GM12874 (cell line): ENCODE data around the gene CDK5RAP2.

Source experiments
- TF ChIP-seq, protein P1 (sequence below): IDR thresholded peaks from 2 replicates; pipeline ENCODE4 v1.5.1; 2011; ENCODE audit warnings: low read depth, mild to moderate bottlenecking, control low read depth, low read length, moderate library complexity; ENCODE audit not compliant: insufficient read depth

The CDK5RAP2 gene

DNA sequence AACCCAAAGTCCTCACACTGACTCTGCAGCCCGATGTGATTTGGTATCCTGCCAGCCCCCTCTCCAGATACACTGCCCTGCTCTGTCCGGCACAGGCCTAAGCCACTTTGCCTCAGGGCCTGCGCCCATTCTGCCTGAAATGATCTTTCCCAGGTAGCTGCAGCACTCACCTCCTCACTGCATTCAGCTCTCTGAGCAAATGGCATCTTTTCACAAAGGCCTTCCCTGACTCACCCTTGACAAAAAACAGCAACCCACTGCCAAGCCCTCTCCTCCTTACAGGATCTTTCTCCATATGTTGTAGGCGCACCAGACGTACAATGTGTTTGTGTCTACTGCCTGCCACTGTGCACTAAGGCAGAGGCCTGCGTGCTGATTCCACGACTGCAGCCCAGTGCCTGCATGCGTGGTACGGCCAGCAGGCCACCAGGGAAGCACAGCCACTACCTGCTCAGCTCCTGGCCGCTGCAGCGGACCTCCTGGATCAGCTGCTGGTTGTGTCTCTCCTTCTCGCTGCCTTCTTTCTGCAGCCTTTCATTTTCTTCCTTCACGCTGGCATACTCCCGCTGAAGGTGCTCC lies 171.2 kb downstream of the CDK5RAP2 start:
- TF ChIP-seq, protein P1, sequence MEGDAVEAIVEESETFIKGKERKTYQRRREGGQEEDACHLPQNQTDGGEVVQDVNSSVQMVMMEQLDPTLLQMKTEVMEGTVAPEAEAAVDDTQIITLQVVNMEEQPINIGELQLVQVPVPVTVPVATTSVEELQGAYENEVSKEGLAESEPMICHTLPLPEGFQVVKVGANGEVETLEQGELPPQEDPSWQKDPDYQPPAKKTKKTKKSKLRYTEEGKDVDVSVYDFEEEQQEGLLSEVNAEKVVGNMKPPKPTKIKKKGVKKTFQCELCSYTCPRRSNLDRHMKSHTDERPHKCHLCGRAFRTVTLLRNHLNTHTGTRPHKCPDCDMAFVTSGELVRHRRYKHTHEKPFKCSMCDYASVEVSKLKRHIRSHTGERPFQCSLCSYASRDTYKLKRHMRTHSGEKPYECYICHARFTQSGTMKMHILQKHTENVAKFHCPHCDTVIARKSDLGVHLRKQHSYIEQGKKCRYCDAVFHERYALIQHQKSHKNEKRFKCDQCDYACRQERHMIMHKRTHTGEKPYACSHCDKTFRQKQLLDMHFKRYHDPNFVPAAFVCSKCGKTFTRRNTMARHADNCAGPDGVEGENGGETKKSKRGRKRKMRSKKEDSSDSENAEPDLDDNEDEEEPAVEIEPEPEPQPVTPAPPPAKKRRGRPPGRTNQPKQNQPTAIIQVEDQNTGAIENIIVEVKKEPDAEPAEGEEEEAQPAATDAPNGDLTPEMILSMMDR = no peak

- TF ChIP-seq, protein P1 = no peak
Measured at GRCh38 chr9:120405860-120406259, 174.1 kb downstream of the CDK5RAP2 start.

GRCh38 chr9:120405134-120405533 lies 174.8 kb downstream of the CDK5RAP2 start:
- TF ChIP-seq, protein P1 = no peak

GRCh38 chr9:120403543-120403856 lies 176.5 kb downstream of the CDK5RAP2 start:
- TF ChIP-seq, protein P1 = no peak

DNA sequence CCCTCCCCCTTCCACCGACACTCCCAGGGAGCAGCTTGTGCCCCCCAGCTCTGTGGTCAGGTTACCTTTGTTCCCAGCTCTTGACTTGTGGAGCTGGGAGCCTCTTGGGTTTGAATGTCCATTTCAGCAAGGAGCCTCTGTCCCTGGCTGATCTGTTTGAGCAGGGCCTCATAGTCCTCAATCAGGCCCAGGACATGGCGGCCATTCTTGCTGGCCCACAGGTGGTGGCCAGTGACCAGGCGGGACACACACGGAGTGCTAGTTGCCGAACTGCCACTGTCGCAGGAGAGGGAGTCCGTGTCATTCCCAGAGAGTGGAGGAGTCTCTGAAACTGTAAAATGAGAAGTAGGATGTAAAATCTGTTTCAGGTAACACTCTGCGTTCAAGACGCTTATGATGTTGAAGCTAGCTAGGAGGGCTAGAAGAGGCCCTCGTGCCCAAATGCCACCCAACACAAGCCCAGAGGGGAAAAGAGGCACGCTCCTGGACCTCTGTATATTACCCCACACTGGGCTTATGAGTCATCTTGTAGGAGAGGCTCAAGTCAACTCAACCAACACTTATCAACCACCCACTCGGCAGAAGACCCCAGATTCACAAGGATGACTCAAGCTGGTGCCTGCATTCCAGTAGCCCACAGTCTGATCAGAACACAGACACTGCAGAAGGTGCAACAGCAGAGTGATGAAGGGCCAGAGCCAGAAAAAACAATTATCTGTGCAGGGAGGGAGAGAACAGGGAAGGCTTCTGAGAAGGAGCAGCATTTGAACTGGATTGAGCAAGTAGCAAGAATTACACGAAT lies 177.0 kb downstream of the CDK5RAP2 start:
- TF ChIP-seq, protein P1 = no peak

- TF ChIP-seq, protein P1 = no peak
Measured at GRCh38 chr9:120399940-120400339, 180.0 kb downstream of the CDK5RAP2 start.

DNA sequence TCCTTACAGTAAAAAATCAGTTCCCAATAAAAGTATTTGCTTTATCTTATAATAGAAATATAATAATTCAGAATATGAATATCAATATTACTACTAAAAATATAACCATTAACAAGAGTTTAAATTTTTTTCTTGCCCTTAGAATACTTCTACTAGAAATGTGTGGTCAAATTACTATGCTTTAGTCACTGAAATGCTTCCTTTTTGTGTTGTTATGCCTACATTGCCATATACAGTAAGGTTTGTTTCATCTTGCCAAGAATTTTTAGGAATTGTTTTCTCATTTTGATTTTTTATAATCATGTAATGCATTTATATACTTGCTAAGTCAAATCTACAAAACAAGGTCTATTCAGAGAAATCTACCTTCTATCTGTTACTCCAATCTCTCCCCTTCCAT lies 181.7 kb downstream of the CDK5RAP2 start:
- TF ChIP-seq, protein P1 = no peak
